K562 (cell line): ENCODE results near the gene MGAT5.

Experiments
- FOXM1 ChIP-seq, 2 experiments: fragments of 450-650 bp in 1 of 2; sonication (generic) in 1 of 2; formaldehyde crosslinking in 1 of 2; IDR thresholded peaks; 2 replicates each; pipeline versions ENCODE4 v1.6.1 to v1.9.0; 2017 to 2022; ENCODE audit warnings: low read depth in 2 of 2, mild to moderate bottlenecking in 2 of 2, missing genetic modification reagents in 1 of 2, moderate library complexity in 1 of 2
- HNRNPLL ChIP-seq: fragments of 200-400 bp; formaldehyde crosslinking; IDR thresholded peaks from 2 replicates; pipeline ENCODE4 v1.6.1; 2017; ENCODE audit warnings: low read length, low read depth, mild to moderate bottlenecking; ENCODE audit not compliant: poor library complexity, severe bottlenecking
- RAD21 ChIP-seq, 2 experiments: fragments of 250-450 bp in 1 of 2; fragments of 450-650 bp in 1 of 2; sonication (Bioruptor Pico) in 1 of 2; formaldehyde crosslinking in 1 of 2; IDR thresholded peaks in 1 of 2; conservative IDR thresholded peaks in 1 of 2; 2 replicates each; pipeline versions ENCODE4 v1.4.0 to v1.8.0; 2020 to 2022; ENCODE audit warnings: mild to moderate bottlenecking in 2 of 2, moderate library complexity in 1 of 2
- RFX5 ChIP-seq: IDR thresholded peaks from 2 replicates; pipeline ENCODE4 v1.6.1; 2011; ENCODE audit warnings: low read depth, mild to moderate bottlenecking, improper control_type of control experiment, low read length
- ZNF589 ChIP-seq: fragments of 200-800 bp; sonication (Bioruptor generic); IDR thresholded peaks from 2 replicates; pipeline ENCODE4 v1.6.1; 2016; ENCODE audit warnings: low read depth, missing genetic modification characterization, missing compliant biosample characterization
- TF ChIP-seq, protein P1 (sequence below), 2 experiments: fragments of 450-650 bp in 1 of 2; sonication (generic) in 1 of 2; formaldehyde crosslinking in 1 of 2; IDR thresholded peaks in 1 of 2; conservative IDR thresholded peaks in 1 of 2; 2 replicates each; pipeline versions ENCODE4 v1.6.1 to v1.8.1; 2016 to 2023; ENCODE audit warnings: mild to moderate bottlenecking in 2 of 2, moderate library complexity in 2 of 2, inconsistent platforms in 1 of 2, missing genetic modification reagents in 1 of 2
- TF ChIP-seq, protein P2 (sequence below): fragments of 250-450 bp; sonication (Bioruptor Pico); IDR thresholded peaks from 2 replicates; pipeline ENCODE4 v1.5.0; 2021; ENCODE audit warnings: mild to moderate bottlenecking, borderline replicate concordance
- TF ChIP-seq, protein P3 (sequence below), 3 experiments: IDR thresholded peaks in 2 of 3; conservative IDR thresholded peaks in 1 of 3; 2 replicates each; pipeline ENCODE4 v1.5.1; 2011 to 2012; ENCODE audit warnings: low read length in 3 of 3, mild to moderate bottlenecking in 3 of 3, control low read depth in 2 of 3, improper control_type of control experiment in 1 of 3, inconsistent platforms in 1 of 3, low read depth in 1 of 3, mixed read lengths in 1 of 3, moderate library complexity in 1 of 3; ENCODE audit not compliant: insufficient read depth in 2 of 3
- TF ChIP-seq, protein P4 (sequence below), 2 experiments: fragments of 200-800 bp in 1 of 2; sonication (Bioruptor generic) in 1 of 2; sonication (generic) in 1 of 2; formaldehyde crosslinking in 1 of 2; IDR thresholded peaks in 1 of 2; conservative IDR thresholded peaks in 1 of 2; 2 replicates each; pipeline versions ENCODE4 v1.5.0 to v1.6.1; 2016 to 2020; ENCODE audit warnings: missing compliant biosample characterization in 1 of 2, missing genetic modification characterization in 1 of 2, missing genetic modification reagents in 1 of 2

DNA sequence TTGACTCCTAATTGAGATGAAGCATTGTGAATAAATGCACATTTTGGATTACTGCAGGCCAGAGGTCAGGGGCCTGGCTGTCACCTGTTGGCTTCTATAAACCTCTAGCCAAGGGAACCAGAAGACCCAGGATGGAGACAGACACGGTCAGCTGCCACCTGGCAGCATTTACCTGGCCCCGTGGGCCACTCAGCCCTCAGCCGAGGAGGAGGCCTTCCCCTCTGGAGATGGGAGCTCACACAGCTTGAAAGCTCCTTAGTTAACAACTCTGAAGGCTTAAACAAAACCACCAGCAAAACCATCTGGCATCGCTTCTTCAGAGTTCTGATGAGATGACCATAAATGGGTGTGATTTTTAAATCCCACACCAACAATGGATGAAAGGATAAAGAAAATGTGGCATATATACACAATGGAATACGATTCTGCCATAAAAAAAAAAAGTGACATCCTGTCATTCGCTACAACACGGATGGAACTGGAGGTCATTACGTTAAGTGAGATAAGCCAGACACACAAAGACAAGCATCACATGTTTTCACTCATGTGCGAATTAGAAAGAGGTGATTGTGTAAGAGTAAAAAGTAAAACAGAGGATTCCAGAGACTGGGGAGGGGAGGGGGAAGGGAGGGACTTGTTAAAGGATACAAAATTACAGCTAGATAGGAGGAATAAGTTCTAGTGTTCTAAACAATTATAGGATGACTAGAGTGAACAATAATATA is 246.5 kb downstream of the MGAT5 start:
- TF ChIP-seq RFX5 (no peak), ZNF589 (CRISPR knock-in tag) (no peak), HNRNPLL (no peak), FOXM1 (IDR thresholded peaks at IDR 0.05; ENCODE audit: low read depth) (no peak), FOXM1 (CRISPR knock-in tag; IDR thresholded peaks at IDR 0.05; ENCODE audit: low read depth) (no peak), RAD21 (CRISPR knock-in tag; conservative IDR thresholded peaks at IDR 0.05 in 1 of 2, IDR thresholded peaks at IDR 0.05 in 1 of 2) (no peak)
- TF ChIP-seq, protein P1, sequence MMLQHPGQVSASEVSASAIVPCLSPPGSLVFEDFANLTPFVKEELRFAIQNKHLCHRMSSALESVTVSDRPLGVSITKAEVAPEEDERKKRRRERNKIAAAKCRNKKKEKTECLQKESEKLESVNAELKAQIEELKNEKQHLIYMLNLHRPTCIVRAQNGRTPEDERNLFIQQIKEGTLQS (IDR thresholded peaks at IDR 0.05), result no peak
- TF ChIP-seq, protein P1 (CRISPR knock-in tag; conservative IDR thresholded peaks at IDR 0.05), result no peak
- TF ChIP-seq, protein P2, sequence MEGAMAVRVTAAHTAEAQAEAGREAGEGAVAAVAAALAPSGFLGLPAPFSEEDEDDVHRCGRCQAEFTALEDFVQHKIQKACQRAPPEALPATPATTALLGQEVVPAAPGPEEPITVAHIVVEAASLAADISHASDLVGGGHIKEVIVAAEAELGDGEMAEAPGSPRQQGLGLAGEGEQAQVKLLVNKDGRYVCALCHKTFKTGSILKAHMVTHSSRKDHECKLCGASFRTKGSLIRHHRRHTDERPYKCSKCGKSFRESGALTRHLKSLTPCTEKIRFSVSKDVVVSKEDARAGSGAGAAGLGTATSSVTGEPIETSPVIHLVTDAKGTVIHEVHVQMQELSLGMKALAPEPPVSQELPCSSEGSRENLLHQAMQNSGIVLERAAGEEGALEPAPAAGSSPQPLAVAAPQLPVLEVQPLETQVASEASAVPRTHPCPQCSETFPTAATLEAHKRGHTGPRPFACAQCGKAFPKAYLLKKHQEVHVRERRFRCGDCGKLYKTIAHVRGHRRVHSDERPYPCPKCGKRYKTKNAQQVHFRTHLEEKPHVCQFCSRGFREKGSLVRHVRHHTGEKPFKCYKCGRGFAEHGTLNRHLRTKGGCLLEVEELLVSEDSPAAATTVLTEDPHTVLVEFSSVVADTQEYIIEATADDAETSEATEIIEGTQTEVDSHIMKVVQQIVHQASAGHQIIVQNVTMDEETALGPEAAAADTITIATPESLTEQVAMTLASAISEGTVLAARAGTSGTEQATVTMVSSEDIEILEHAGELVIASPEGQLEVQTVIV (CRISPR knock-in tag), result no peak
- TF ChIP-seq, protein P3, sequence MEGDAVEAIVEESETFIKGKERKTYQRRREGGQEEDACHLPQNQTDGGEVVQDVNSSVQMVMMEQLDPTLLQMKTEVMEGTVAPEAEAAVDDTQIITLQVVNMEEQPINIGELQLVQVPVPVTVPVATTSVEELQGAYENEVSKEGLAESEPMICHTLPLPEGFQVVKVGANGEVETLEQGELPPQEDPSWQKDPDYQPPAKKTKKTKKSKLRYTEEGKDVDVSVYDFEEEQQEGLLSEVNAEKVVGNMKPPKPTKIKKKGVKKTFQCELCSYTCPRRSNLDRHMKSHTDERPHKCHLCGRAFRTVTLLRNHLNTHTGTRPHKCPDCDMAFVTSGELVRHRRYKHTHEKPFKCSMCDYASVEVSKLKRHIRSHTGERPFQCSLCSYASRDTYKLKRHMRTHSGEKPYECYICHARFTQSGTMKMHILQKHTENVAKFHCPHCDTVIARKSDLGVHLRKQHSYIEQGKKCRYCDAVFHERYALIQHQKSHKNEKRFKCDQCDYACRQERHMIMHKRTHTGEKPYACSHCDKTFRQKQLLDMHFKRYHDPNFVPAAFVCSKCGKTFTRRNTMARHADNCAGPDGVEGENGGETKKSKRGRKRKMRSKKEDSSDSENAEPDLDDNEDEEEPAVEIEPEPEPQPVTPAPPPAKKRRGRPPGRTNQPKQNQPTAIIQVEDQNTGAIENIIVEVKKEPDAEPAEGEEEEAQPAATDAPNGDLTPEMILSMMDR (IDR thresholded peaks at IDR 0.05 in 2 of 3, conservative IDR thresholded peaks at IDR 0.05 in 1 of 3; ENCODE audit: insufficient read depth in 2 of 3, low read depth in 1 of 3, low read length in 3 of 3), result no peak
- TF ChIP-seq, protein P4, sequence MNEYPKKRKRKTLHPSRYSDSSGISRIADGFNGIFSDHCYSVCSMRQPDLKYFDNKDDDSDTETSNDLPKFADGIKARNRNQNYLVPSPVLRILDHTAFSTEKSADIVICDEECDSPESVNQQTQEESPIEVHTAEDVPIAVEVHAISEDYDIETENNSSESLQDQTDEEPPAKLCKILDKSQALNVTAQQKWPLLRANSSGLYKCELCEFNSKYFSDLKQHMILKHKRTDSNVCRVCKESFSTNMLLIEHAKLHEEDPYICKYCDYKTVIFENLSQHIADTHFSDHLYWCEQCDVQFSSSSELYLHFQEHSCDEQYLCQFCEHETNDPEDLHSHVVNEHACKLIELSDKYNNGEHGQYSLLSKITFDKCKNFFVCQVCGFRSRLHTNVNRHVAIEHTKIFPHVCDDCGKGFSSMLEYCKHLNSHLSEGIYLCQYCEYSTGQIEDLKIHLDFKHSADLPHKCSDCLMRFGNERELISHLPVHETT (CRISPR knock-in tag; conservative IDR thresholded peaks at IDR 0.05 in 1 of 2, IDR thresholded peaks at IDR 0.05 in 1 of 2), result no peak
